ENCODE measurements around the gene SPRR5. TPM values are rescaled to one million over a fixed set of nuclear protein-coding genes. Genes with fewer than 3 reads are reported as not detected.
A peak's percentile ranks its signal among the peaks of the same experiment; 100 is the strongest.

SPRR5 gene
- total and polyA plus RNA-seq, 9 of the 15 experiments (the other 6 are each of a cell fraction or from before 2014, with no cell fraction given) = not detected

DNA sequence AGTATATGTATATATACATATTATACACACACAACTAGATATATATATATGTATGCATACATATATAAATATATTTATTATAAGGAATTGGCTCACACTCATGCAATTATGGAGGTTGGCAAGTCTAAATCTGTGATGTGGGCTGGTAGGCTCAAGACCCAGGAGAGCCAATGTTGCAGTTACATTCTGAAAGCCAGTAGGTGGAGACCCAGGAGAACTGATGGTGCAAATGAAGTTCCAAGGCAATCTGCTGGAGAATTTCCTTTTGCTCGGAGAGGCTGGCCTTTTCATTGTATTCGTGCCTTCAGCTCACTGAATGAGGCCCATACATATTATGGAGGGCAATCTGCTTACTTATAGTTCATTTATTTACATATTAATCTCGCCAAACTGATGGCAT is 29.2 kb upstream of the SPRR5 start:
- Histone ChIP-seq H3K9ac (ENCODE audit: insufficient read depth in 1 of 2, low read depth in 2 of 2, low read length in 2 of 2) (no peak overlapping the region), H3K36me3 (ENCODE audit: control insufficient read depth, insufficient read depth, low read length) (no peaks in the 10 kb centered on the region), H3K9me1 (ENCODE audit: control insufficient read depth, insufficient read depth, low read length) (no peaks in the 10 kb centered on the region), H3K9me3 (replicated peaks; ENCODE audit: control insufficient read depth, insufficient read depth, low read depth, low read length) (no peaks in the 10 kb centered on the region), H3K4me3 (no peak overlapping the region), H3K79me2 (ENCODE audit: control insufficient read depth, insufficient read depth, low read length) (no peaks in the 10 kb centered on the region), H3K4me2 (ENCODE audit: insufficient read depth, low read length) (no peak overlapping the region), H2AFZ (ENCODE audit: low read depth, low read length) (no peak overlapping the region), H3K4me1 (replicated peaks in 1 of 2; ENCODE audit: control insufficient read depth in 2 of 2, insufficient read depth in 2 of 2, low read length in 2 of 2) (no peaks in the 10 kb centered on the region), H3K27ac (ENCODE audit: extremely low read depth, low read depth, low read length) (no peak overlapping the region), H4K20me1 (replicated peaks; ENCODE audit: control insufficient read depth, insufficient read depth, low read length) (no peaks in the 10 kb centered on the region), H3K27me3 (ENCODE audit: control insufficient read depth in 2 of 2, insufficient read depth in 2 of 2, low read length in 2 of 2) (no peaks in the 10 kb centered on the region)
- in situ Hi-C loops (cut with MboI) (no loop called here), intact Hi-C loops (cut with micrococcal nuclease) (loop anchor here (1.0 to 5.0 kb wide), 2 partner anchors 40 to 273 kb away; partner anchors contain the start of gene SMCP)
- WGBS (ENCODE audit: insufficient coverage, low coverage, missing lambda C conversion rate) = 0% methylated on average over 3 of the region's 3 CpGs
- ChIA-PET CTCF (ENCODE audit: low intra/inter-chr PET ratio) (interaction anchor here (0.7 kb wide), 1 partner anchor 273 kb away, joined by 3 read pairs; no protein-coding TSS in a partner anchor), POLR2A (interaction anchor here (1.1 kb wide), 1 partner anchor 275 kb away, joined by 3 read pairs; no protein-coding TSS in a partner anchor)
- ATAC-seq = 0 out of 3 replicates have a peak, but pooled peaks have one; percentile 45
- DNase-seq (ENCODE audit: extremely low read depth in 1 of 4, low spot score in 3 of 4) = peak in 2 of 4 experiments; percentile 17 to 33
- peak; percentile 62 for FAIRE-seq
- BruUV-seq (replicated peaks) = no TSS peak
- TF ChIP-seq, protein P1, sequence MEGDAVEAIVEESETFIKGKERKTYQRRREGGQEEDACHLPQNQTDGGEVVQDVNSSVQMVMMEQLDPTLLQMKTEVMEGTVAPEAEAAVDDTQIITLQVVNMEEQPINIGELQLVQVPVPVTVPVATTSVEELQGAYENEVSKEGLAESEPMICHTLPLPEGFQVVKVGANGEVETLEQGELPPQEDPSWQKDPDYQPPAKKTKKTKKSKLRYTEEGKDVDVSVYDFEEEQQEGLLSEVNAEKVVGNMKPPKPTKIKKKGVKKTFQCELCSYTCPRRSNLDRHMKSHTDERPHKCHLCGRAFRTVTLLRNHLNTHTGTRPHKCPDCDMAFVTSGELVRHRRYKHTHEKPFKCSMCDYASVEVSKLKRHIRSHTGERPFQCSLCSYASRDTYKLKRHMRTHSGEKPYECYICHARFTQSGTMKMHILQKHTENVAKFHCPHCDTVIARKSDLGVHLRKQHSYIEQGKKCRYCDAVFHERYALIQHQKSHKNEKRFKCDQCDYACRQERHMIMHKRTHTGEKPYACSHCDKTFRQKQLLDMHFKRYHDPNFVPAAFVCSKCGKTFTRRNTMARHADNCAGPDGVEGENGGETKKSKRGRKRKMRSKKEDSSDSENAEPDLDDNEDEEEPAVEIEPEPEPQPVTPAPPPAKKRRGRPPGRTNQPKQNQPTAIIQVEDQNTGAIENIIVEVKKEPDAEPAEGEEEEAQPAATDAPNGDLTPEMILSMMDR (IDR thresholded peaks at IDR 0.05 in 2 of 3, conservative IDR thresholded peaks at IDR 0.05 in 1 of 3; ENCODE audit: insufficient read depth in 2 of 3, low read depth in 1 of 3, low read length in 3 of 3) = peak; percentile 44 to 64 (median 62)
- TF ChIP-seq RAD21 (CRISPR knock-in tag; conservative IDR thresholded peaks at IDR 0.05 in 1 of 2, IDR thresholded peaks at IDR 0.05 in 1 of 2) = peak; percentile 63 to 73
- TF ChIP-seq STAT5B (CRISPR knock-in tag; IDR thresholded peaks at IDR 0.05) = no peak
- TF ChIP-seq, protein P2, sequence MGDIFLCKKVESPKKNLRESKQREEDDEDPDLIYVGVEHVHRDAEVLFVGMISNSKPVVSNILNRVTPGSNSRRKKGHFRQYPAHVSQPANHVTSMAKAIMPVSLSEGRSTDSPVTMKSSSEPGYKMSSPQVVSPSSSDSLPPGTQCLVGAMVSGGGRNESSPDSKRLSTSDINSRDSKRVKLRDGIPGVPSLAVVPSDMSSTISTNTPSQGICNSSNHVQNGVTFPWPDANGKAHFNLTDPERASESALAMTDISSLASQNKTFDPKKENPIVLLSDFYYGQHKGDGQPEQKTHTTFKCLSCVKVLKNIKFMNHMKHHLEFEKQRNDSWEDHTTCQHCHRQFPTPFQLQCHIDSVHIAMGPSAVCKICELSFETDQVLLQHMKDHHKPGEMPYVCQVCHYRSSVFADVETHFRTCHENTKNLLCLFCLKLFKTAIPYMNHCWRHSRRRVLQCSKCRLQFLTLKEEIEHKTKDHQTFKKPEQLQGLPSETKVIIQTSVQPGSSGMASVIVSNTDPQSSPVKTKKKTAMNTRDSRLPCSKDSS (IDR thresholded peaks at IDR 0.05; ENCODE audit: low read depth, partially characterized antibody) = no peak
- TF ChIP-seq, protein P3, sequence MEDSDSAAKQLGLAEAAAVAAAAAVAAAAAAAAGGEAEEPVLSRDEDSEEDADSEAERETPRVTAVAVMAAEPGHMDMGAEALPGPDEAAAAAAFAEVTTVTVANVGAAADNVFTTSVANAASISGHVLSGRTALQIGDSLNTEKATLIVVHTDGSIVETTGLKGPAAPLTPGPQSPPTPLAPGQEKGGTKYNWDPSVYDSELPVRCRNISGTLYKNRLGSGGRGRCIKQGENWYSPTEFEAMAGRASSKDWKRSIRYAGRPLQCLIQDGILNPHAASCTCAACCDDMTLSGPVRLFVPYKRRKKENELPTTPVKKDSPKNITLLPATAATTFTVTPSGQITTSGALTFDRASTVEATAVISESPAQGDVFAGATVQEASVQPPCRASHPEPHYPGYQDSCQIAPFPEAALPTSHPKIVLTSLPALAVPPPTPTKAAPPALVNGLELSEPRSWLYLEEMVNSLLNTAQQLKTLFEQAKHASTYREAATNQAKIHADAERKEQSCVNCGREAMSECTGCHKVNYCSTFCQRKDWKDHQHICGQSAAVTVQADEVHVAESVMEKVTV (CRISPR knock-in tag; IDR thresholded peaks at IDR 0.05) = peak; percentile 43; the same call in 1 of the 2 replicates
- no peak for TF ChIP-seq MEIS2 (IDR thresholded peaks at IDR 0.05; ENCODE audit: partially characterized antibody)
- TF ChIP-seq PTRF (tag; IDR thresholded peaks at IDR 0.05) = no peak
- no peak for TF ChIP-seq TCFL5 (CRISPR knock-in tag; conservative IDR thresholded peaks at IDR 0.05)

All from K562 (cell line).